K562 (cell line): Measurements from ENCODE around the gene NISCH. TPM values are rescaled to one million over a fixed set of nuclear protein-coding genes. Genes with fewer than 3 reads are reported as not detected.

Source experiments
- ATF7 ChIP-seq: fragments of 450-650 bp; IDR thresholded peaks from 2 replicates; pipeline ENCODE4 v1.7.1; 2014; ENCODE audit warnings: mild to moderate bottlenecking, moderate library complexity
- KDM2B ChIP-seq: fragments of 250-450 bp; sonication (Bioruptor Pico); IDR thresholded peaks from 2 replicates; pipeline ENCODE4 v1.8.0; 2021; ENCODE audit warnings: mild to moderate bottlenecking, moderate library complexity
- NFYB ChIP-seq: IDR thresholded peaks from 2 replicates; pipeline ENCODE4 v1.6.1; 2011; ENCODE audit warnings: mild to moderate bottlenecking, moderate library complexity; ENCODE audit not compliant: insufficient read length; ENCODE audit errors: extremely low read depth
- PHB ChIP-seq: fragments of 250-450 bp; sonication (Bioruptor Pico); IDR thresholded peaks from 2 replicates; pipeline ENCODE4 v1.5.0; 2021
- SMARCE1 ChIP-seq: fragments of 450-650 bp; IDR thresholded peaks from 2 replicates; pipeline ENCODE4 v1.7.1; 2016; ENCODE audit warnings: mild to moderate bottlenecking
- SPI1 ChIP-seq: IDR thresholded peaks from 2 replicates; pipeline ENCODE4 v1.6.1; 2011; ENCODE audit warnings: low read depth, low read length, control low read depth, borderline replicate concordance
- SRF ChIP-seq, 2 experiments: fragments of 250-450, 450-650 bp in 1 of 2; sonication (Bioruptor Pico) in 1 of 2; sonication (generic) in 1 of 2; formaldehyde crosslinking; IDR thresholded peaks; 2 replicates each; pipeline versions ENCODE4 v1.5.0 to v1.5.1; 2020 to 2022; ENCODE audit warnings: mild to moderate bottlenecking in 1 of 2, missing genetic modification reagents in 1 of 2
- STAT5B ChIP-seq: fragments of 250-450 bp; sonication (Bioruptor Pico); IDR thresholded peaks from 2 replicates; pipeline ENCODE4 v1.8.0; 2021; ENCODE audit warnings: mild to moderate bottlenecking, inconsistent platforms
- polyA plus RNA-seq, 8 experiments: library from polyadenylated mRNA; depleted of rRNA in 4 of 8; stranded (reverse) in 5 of 8; unstranded in 3 of 8; fragments of >200 nt; fragmentation: Nextera tagmentation in 2 of 8; fragmentation: Illumina TruSeq in 1 of 8; extraction: Ambion mirVana in 2 of 8; extraction: Trizol in 1 of 8; gene quantifications; 2 replicates each; pipeline versions ENCODE4 v1.2.1 to v1.2.3, GENCODE V29; 2011 to 2014; ENCODE audit warnings: inconsistent platforms in 1 of 8, missing spikeins in 1 of 8
- total RNA-seq, 7 experiments: library from RNA; depleted of rRNA in 6 of 7; stranded (reverse); fragments of >200 nt in 6 of 7; fragmentation: Illumina TruSeq in 2 of 7; extraction: Trizol in 2 of 7; gene quantifications; 2 replicates each; pipeline versions ENCODE4 v1.2.1 to v1.2.3, GENCODE V29; 2011 to 2021; ENCODE audit warnings: low replicate concordance in 1 of 7
- TF ChIP-seq, protein P1 (sequence below): fragments of 200-600 bp; sonication (generic); IDR thresholded peaks from one replicate; pipeline ENCODE4 v1.6.1; 2012; ENCODE audit warnings: mild to moderate bottlenecking, low read depth, low read length, inconsistent platforms
- TF ChIP-seq, protein P2 (sequence below): fragments of 250-450 bp; sonication (Bioruptor Pico); IDR thresholded peaks from 2 replicates; pipeline ENCODE4 v1.8.0; 2022; ENCODE audit warnings: inconsistent platforms, mild to moderate bottlenecking, moderate library complexity, borderline replicate concordance
- TF ChIP-seq, protein P3 (sequence below): sonication (generic); formaldehyde crosslinking; IDR thresholded peaks from 2 replicates; pipeline ENCODE4 v1.8.0; 2022; ENCODE audit warnings: missing genetic modification reagents, mild to moderate bottlenecking, borderline replicate concordance
- TF ChIP-seq, protein P4 (sequence below): fragments of 200-800 bp; sonication (Bioruptor generic); IDR thresholded peaks from 2 replicates; pipeline ENCODE4 v1.6.1; 2017; ENCODE audit warnings: missing genetic modification characterization, missing compliant biosample characterization

NISCH gene
- total and polyA plus RNA-seq, 9 of the 15 experiments (the other 6 are each of a cell fraction or from before 2014, with no cell fraction given) = 0.44 to 43.5 (median 23.4) TPM

DNA sequence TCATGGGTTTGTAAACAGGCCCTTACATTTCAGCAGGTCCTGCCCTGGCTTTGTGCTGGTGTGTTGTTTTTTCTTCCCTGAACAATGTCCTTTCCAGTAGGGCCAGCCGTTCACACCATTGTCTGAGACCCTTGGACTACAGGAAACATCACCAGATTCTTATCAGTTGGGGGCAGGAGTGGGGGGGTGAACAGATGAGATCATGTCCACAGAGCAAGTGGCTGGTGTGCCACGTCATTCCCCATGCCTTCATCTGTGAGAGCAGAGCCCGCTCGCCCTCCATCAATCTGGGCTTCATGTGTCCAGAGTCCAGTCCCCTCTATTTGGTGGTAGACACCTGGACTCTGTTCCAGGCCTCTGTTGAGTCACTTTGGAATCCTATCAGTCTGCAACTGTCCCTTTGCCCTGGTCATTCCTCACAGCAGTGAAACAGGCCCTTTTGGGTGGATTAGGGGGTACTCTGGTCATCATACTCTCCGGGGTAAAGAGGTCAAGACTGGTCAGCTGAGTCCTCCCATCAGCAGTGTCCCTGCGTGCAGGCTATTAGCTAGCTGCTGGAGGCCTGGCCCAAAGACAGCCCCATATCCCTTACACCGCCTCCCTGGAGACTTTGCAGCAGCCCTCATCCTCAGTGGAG is 25.5 kb upstream of the NISCH start (continued):
- TF ChIP-seq, protein P1, sequence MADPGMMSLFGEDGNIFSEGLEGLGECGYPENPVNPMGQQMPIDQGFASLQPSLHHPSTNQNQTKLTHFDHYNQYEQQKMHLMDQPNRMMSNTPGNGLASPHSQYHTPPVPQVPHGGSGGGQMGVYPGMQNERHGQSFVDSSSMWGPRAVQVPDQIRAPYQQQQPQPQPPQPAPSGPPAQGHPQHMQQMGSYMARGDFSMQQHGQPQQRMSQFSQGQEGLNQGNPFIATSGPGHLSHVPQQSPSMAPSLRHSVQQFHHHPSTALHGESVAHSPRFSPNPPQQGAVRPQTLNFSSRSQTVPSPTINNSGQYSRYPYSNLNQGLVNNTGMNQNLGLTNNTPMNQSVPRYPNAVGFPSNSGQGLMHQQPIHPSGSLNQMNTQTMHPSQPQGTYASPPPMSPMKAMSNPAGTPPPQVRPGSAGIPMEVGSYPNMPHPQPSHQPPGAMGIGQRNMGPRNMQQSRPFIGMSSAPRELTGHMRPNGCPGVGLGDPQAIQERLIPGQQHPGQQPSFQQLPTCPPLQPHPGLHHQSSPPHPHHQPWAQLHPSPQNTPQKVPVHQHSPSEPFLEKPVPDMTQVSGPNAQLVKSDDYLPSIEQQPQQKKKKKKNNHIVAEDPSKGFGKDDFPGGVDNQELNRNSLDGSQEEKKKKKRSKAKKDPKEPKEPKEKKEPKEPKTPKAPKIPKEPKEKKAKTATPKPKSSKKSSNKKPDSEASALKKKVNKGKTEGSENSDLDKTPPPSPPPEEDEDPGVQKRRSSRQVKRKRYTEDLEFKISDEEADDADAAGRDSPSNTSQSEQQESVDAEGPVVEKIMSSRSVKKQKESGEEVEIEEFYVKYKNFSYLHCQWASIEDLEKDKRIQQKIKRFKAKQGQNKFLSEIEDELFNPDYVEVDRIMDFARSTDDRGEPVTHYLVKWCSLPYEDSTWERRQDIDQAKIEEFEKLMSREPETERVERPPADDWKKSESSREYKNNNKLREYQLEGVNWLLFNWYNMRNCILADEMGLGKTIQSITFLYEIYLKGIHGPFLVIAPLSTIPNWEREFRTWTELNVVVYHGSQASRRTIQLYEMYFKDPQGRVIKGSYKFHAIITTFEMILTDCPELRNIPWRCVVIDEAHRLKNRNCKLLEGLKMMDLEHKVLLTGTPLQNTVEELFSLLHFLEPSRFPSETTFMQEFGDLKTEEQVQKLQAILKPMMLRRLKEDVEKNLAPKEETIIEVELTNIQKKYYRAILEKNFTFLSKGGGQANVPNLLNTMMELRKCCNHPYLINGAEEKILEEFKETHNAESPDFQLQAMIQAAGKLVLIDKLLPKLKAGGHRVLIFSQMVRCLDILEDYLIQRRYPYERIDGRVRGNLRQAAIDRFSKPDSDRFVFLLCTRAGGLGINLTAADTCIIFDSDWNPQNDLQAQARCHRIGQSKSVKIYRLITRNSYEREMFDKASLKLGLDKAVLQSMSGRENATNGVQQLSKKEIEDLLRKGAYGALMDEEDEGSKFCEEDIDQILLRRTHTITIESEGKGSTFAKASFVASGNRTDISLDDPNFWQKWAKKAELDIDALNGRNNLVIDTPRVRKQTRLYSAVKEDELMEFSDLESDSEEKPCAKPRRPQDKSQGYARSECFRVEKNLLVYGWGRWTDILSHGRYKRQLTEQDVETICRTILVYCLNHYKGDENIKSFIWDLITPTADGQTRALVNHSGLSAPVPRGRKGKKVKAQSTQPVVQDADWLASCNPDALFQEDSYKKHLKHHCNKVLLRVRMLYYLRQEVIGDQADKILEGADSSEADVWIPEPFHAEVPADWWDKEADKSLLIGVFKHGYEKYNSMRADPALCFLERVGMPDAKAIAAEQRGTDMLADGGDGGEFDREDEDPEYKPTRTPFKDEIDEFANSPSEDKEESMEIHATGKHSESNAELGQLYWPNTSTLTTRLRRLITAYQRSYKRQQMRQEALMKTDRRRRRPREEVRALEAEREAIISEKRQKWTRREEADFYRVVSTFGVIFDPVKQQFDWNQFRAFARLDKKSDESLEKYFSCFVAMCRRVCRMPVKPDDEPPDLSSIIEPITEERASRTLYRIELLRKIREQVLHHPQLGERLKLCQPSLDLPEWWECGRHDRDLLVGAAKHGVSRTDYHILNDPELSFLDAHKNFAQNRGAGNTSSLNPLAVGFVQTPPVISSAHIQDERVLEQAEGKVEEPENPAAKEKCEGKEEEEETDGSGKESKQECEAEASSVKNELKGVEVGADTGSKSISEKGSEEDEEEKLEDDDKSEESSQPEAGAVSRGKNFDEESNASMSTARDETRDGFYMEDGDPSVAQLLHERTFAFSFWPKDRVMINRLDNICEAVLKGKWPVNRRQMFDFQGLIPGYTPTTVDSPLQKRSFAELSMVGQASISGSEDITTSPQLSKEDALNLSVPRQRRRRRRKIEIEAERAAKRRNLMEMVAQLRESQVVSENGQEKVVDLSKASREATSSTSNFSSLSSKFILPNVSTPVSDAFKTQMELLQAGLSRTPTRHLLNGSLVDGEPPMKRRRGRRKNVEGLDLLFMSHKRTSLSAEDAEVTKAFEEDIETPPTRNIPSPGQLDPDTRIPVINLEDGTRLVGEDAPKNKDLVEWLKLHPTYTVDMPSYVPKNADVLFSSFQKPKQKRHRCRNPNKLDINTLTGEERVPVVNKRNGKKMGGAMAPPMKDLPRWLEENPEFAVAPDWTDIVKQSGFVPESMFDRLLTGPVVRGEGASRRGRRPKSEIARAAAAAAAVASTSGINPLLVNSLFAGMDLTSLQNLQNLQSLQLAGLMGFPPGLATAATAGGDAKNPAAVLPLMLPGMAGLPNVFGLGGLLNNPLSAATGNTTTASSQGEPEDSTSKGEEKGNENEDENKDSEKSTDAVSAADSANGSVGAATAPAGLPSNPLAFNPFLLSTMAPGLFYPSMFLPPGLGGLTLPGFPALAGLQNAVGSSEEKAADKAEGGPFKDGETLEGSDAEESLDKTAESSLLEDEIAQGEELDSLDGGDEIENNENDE = no peak
- TF ChIP-seq, protein P2, sequence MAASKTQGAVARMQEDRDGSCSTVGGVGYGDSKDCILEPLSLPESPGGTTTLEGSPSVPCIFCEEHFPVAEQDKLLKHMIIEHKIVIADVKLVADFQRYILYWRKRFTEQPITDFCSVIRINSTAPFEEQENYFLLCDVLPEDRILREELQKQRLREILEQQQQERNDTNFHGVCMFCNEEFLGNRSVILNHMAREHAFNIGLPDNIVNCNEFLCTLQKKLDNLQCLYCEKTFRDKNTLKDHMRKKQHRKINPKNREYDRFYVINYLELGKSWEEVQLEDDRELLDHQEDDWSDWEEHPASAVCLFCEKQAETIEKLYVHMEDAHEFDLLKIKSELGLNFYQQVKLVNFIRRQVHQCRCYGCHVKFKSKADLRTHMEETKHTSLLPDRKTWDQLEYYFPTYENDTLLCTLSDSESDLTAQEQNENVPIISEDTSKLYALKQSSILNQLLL (CRISPR knock-in tag) = no peak
- TF ChIP-seq SMARCE1 = no peak
- no peak for TF ChIP-seq STAT5B (CRISPR knock-in tag)
- TF ChIP-seq ATF7 = peak; percentile 44; the same call in 1 of the 2 replicates
- TF ChIP-seq PHB (CRISPR knock-in tag) = no peak
- no peak for TF ChIP-seq SRF (CRISPR knock-in tag; IDR thresholded peaks at IDR 0.05)
- no peak for TF ChIP-seq KDM2B (CRISPR knock-in tag)
- no peak for TF ChIP-seq NFYB
- TF ChIP-seq, protein P3, sequence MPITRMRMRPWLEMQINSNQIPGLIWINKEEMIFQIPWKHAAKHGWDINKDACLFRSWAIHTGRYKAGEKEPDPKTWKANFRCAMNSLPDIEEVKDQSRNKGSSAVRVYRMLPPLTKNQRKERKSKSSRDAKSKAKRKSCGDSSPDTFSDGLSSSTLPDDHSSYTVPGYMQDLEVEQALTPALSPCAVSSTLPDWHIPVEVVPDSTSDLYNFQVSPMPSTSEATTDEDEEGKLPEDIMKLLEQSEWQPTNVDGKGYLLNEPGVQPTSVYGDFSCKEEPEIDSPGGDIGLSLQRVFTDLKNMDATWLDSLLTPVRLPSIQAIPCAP (CRISPR knock-in tag) = no peak
- TF ChIP-seq, protein P4, sequence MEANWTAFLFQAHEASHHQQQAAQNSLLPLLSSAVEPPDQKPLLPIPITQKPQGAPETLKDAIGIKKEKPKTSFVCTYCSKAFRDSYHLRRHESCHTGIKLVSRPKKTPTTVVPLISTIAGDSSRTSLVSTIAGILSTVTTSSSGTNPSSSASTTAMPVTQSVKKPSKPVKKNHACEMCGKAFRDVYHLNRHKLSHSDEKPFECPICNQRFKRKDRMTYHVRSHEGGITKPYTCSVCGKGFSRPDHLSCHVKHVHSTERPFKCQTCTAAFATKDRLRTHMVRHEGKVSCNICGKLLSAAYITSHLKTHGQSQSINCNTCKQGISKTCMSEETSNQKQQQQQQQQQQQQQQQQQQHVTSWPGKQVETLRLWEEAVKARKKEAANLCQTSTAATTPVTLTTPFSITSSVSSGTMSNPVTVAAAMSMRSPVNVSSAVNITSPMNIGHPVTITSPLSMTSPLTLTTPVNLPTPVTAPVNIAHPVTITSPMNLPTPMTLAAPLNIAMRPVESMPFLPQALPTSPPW = peak; percentile 60; the same call in 1 of the 2 replicates
- TF ChIP-seq SPI1 = no peak
